ENCODE measurements around the gene SRRM4.
A peak's percentile ranks its signal among the peaks of the same experiment; 100 is the strongest.

The SRRM4 gene

GRCh38 chr12:119169150-119169549 lies 187.8 kb downstream of the SRRM4 start:
- DNase-seq (ENCODE audit: low read depth) = no peak

GRCh38 chr12:119171291-119171690 lies 189.9 kb downstream of the SRRM4 start:
- no peak for DNase-seq (ENCODE audit: low read depth)

- DNase-seq (ENCODE audit: low read depth) = no peak
Measured at GRCh38 chr12:119171691-119172425, 190.5 kb downstream of the SRRM4 start.

DNA sequence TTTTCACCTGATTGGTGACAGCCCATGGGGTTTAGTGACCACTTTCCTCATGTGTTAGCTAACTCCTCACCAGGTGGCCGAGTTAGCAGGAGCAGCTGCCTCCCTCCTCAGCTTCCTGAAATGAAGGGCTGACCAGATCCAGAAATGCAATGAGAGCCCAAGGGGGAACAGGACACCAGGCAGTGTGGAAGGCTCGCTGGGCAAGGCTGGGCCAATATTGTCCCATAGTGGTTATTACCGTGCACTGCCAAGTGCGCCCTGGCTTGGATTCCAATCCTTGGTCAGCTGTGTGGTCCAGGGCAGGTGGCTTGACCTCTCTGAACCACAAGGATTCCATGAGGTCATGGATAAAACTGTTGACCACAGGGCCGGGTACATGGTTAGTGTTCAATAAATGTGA lies 193.7 kb downstream of the SRRM4 start:
- no peak for DNase-seq (ENCODE audit: low read depth)

DNA sequence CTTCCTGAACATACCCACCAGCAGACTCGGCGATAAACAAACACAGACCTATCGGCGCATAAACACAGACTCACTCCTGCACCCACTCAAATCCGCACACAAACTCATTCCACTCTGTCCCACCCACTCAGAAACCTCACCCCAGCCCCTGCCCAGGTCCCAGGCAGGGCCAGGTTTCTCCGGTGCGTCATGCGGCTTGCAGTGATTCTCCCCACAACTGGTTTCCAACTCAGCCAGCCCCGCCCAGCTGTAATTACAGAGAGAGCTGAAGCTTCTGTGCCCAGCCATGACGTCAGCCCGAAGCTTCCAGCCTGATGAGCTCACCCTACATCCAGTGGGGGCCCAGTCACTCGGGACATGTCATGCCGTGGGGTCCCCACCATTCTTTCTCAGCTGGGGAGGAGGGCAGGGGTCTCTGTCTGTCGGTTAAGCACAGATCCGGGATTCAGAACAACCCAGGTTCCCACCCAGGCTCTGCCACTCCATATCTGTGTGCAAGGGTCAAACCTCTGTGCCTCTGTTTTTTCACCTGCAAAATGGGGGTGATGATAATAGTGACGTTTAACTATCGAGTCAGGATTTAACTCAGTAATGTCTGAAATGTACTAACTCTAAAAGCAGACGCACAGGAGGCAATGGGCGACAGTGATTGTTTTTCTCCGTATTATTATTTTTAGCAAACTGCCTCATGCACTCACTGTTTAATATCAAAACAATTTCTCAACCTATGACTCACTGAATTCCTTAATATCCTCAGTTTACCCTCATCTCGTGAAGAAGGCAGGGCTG lies 195.1 kb downstream of the SRRM4 start:
- peak; percentile 73 for DNase-seq (ENCODE audit: low read depth)

DNA sequence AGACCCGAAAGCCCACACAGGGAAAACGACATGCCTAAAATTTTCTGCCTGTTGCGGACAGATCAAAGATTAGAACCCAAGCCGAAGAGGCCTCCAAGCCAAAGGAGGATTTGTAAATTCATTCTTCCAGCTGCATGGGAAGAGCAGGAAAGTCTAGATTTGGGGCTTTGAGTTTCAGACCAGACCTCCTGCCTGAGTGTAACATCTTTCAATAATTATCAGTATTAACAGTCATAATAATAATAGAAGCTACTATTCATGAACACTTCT lies 195.7 kb downstream of the SRRM4 start:
- no peak for DNase-seq (ENCODE audit: low read depth)

DNA sequence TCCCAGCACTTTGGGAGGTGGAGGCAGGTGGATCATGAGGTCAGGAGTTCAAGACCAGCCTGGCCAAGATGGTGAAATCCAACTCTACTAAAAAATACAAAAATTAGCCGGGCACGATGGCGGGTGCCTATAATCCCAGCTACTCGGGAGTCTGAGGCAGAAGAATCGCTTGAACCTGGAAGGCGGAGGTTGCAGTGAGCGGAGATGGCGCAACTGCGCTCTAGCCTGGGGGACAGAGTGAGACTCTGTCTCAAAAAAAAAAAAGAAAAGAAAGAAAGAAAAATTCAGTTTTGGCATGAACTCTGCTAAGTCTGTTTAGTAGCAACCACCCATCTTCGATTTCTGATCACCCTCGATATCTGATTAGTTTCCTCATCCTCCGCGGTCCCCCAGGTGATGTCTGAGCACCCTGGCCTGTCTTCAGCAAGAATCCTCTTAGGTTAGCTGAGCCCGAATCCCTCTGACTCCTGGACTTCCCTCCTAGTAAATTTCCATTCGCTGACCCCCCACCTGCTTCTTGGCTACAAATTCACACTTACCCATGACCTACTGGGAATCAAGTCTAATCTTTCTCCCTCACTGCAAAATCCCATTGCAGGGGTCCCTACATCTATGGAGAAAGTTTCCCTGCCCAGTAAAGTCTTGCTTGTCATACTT lies 196.5 kb downstream of the SRRM4 start:
- no peak for DNase-seq (ENCODE audit: low read depth)

DNA sequence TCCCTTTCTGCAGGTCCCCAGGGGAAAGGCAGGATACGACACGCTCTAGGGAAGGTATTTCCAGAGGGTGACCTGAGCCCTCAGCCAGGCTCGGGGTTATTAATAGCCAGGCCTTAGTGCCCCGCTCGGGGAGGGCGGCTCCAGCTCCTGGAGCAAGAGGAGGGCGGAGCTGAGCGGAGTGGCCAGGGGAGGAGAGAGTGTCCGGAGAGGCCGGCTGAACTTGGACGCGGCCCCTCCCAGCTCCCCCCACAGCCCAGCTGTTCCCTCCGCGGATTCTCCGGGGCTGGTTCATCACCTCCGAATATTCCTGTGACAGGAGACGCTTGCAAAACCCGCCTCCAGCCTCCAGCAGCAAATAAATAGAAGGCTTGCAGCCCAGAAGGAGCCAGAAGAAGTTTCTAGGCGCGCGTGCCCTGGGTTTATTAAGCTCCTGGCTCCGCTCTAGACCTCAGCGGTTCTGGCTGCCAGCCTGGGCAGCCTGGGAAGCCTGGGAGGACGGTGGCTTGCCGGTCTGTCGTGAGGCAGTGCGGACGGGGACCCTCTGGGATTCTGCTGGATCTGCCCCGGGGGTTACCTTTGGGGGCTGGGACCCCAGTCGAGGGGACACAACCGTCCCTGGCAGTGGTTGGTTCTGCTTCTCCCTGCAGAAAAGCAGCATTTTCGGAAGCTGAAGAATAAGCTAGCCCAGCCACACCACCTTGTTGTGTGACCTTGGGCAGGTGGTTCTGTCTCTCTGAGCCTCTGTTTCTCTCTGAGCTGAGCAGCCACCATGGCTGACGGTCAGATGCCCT lies 197.4 kb downstream of the SRRM4 start, which contains the start of gene HSPB8:
TSS of gene HSPB8 (plus strand) at position 388 of the 791 bp plus-strand sequence. CDS start at position 770, 382 bp downstream.
- DNase-seq (ENCODE audit: low read depth) = peak; percentile 63

DNA sequence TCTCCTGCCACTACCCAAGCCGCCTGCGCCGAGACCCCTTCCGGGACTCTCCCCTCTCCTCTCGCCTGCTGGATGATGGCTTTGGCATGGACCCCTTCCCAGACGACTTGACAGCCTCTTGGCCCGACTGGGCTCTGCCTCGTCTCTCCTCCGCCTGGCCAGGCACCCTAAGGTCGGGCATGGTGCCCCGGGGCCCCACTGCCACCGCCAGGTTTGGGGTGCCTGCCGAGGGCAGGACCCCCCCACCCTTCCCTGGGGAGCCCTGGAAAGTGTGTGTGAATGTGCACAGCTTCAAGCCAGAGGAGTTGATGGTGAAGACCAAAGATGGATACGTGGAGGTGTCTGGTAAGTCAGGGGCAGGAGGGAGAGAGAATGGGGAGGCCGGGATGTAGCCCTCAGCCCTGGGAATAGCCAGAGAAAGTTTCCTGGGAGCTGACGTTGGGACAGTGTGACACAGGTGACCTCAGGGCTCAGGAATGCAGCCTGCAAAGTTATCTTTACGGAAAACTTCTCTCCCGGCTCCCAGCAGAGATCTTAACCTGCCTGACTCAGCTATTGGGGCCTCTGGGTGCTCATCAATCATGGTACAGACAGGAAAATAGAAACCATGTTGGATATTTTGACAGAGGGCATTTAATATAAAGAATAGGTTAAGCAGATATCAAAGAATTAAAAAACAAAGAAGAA lies 198.1 kb downstream of the SRRM4 start:
- no peak for DNase-seq (ENCODE audit: low read depth)

DNA sequence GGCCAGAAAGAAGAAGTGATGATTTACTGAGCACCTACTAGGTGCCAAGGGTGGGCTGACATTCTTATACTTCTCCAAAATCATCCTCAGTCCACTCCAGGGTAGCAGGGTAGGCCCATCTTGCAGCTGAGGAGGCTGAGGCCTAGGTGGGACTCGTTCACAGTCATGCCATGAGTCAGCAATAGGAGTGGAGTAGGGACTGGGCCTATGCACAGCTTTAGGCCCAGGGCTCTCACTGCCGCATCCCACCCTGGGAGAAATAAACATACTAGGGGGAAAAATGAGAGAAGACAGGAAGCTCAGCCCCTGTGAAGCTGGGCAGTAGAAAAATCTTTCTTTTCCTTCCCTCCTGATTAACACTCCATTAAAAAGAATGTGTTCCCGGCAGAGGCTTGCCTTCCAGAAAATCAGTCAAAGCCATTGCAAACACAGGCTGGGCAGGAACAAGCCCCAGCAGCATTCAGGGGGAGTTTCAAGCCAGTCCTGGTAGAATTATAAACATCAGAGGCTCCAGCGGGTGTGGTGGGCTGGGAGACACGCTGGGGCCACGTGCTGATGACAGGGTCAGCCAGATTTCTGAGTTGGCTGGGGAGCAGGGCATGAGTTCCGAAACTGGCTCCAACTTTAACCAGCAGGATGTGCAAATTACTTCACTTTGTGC lies 199.2 kb downstream of the SRRM4 start:
- DNase-seq (ENCODE audit: low read depth) = peak; percentile 36

- DNase-seq (ENCODE audit: low read depth) = no peak
Measured at GRCh38 chr12:119181202-119181601, 199.9 kb downstream of the SRRM4 start.

DNA sequence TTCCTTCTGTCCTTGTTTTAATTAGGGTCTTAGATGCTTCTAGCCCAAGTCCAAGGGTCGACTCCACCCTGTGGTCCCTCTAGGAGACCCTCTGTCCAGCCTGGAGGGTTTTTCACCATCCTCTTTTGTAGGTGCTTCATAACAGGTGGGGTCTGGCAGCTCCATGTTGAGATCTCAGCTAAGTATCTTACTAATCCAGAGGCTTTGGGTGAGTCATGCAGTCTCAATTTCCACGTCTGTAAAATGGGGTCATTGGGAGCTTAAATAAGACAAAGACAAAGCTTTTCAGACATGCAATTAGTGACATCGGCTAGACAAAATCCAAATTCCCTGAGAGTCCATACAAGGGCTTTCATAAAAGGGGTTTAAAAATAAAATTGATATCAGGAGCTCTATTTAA lies 200.6 kb downstream of the SRRM4 start:
- DNase-seq (ENCODE audit: low read depth) = no peak

GRCh38 chr12:119182701-119183493 lies 201.6 kb downstream of the SRRM4 start:
- DNase-seq (ENCODE audit: low read depth) = no peak

GRCh38 chr12:119183942-119184695 lies 202.8 kb downstream of the SRRM4 start:
- no peak for DNase-seq (ENCODE audit: low read depth)

GRCh38 chr12:119195256-119195655 lies 213.9 kb downstream of the SRRM4 start:
- no peak for DNase-seq (ENCODE audit: low read depth)

DNA sequence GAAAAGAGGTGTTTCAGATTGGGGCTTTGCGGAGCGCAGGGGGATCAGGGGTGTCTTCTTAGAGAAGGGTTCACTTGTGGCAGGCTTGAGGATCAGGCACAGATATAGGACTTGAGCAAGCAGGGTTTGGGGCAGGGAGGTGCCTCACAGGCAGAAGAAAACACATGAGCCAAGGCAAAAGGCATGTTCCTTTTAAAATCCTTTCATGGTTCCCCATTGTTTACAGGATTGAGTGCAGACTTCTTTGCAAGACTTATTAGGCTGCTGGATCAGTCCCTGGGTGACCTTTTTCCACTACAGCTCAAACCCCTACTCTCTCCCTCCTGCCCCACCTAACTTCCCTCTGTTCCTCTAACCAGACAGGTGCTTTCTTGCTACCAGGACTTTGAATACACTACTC lies 217.1 kb downstream of the SRRM4 start:
- DNase-seq (ENCODE audit: low read depth) = no peak

DNA sequence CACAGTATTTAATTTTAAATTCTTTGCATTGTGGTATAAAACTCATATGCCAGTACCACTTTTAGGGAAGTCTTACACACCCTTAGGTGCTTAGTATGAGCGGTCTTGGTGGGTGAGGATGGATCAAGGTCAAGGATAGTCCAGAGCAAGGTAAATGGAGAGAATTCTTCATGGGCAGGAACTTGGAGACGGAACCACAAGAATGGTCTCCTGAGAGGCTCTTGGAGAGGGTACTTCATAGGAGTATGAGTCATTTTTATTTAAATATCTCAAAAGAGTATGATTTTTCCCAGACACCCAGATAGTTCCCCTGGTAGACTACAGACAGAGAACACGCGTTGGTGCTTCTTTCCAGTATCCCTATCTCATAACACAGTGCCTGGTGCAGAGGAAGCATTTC lies 219.3 kb downstream of the SRRM4 start:
- no peak for DNase-seq (ENCODE audit: low read depth)

GRCh38 chr12:119201789-119202543 lies 220.6 kb downstream of the SRRM4 start:
- DNase-seq (ENCODE audit: low read depth) = no peak

DNA sequence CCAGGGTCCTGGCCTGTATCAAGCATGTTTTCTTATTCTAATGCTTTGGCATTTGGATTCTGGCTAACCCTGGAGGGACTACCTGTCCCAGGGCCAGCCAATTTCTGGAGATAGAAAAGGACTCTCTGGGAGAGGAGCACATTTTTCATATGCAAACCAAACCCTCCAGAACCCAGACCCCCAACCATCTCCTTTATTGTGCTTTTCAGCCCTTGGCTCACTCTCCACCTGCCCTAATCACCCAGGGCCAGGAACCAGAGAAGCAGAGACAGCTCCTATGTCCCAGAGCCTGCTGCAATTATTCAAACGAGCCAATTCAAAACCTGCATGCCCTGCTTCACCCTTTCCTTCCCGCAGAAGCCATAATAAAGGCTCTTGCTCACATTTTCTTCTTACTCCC lies 221.2 kb downstream of the SRRM4 start:
- no peak for DNase-seq (ENCODE audit: low read depth)
